Testis (tissue), 2 donors: ENCODE measurements around the gene KCNQ1.

Experiments used
- CTCF ChIP-seq, 3 experiments: fragments of 450-650 bp in 2 of 3; fragments of 200-600 bp in 1 of 3; sonication (generic) in 1 of 3; IDR thresholded peaks; one replicate each; pipeline ENCODE4 v1.5.1; 2016 to 2019; ENCODE audit warnings: antibody characterized with exemption in 3 of 3, mild to moderate bottlenecking in 2 of 3, moderate library complexity in 1 of 3
- POLR2A ChIP-seq: fragments of 450-650 bp; IDR thresholded peaks from one replicate; pipeline ENCODE4 v1.6.1; 2017; ENCODE audit warnings: antibody characterized with exemption, mild to moderate bottlenecking, moderate library complexity

DNA sequence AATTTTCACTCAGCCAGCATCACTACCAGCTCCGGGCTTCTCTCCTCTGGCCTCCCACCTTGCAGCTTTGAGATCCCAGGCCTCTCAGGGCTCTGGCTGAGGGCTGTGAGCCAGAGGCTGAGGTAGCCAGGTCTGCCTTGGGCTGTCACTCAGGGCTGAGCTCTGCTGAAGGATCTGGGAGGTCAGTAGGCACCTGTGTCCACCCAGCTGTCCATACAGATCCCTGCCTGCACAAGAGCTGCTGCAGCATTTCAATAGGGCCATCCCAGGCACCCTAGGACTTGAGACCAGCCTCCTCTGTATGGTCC lies 242.4 kb downstream of the KCNQ1 start:
- TF ChIP-seq CTCF (IDR thresholded peaks at IDR 0.05) = no peak
- TF ChIP-seq POLR2A = no peak
